Naive thymus-derived CD8-positive, alpha-beta T cell (primary cell): Measurements from ENCODE around the gene CELSR2. TPM values are rescaled to one million over a fixed set of nuclear protein-coding genes. Genes with fewer than 3 reads are reported as not detected.
"Not testable (repeated sequence)": the region's sequence is repeated elsewhere in the genome, so short reads cannot be mapped to it uniquely, and the experiment has no call there.

Source experiments
- ATAC-seq, 2 donors: fragments of 150-1000 bp; cut with Tn5 transposase in 1 of 2; sonication (Bioruptor Pico), chemical (Tn5 transposase) in 1 of 2; 1 replicate in 1 of 2; 2 replicates in 1 of 2; pipeline ENCODE4 v1.10.0; 2021; ENCODE audit warnings: mild to moderate bottlenecking in 2 of 2, moderate library complexity in 2 of 2
- POLR2A ChIA-PET: fragments of 350-600 bp; sonication (Branson Sonifier 250); formaldehyde crosslinking; loops from one replicate; lab custom pipeline; 2021; ENCODE audit warnings: antibody characterized with exemption; lab: Charles Lee
- DNase-seq, 10 donors: peaks; one replicate each; pipeline versions ENCODE4 v3.0.0 to v3.0.0-alpha.2; 2020 to 2022
- H3K27ac Mint-ChIP-seq, 10 donors: one replicate each; pipeline ENCODE4 v1.8.0; 2020 to 2022; ENCODE audit warnings: mild to moderate bottlenecking in 10 of 10, mixed read lengths in 10 of 10, moderate library complexity in 4 of 10, inconsistent platforms in 1 of 10
- H3K27me3 Mint-ChIP-seq, 5 donors: one replicate each; pipeline ENCODE4 v1.8.0; 2021 to 2022; ENCODE audit warnings: mixed read lengths in 5 of 5
- H3K36me3 Mint-ChIP-seq, 3 donors: one replicate each; pipeline ENCODE4 v1.8.0; 2020 to 2022; ENCODE audit warnings: mixed read lengths in 3 of 3, mild to moderate bottlenecking in 2 of 3, inconsistent platforms in 1 of 3
- H3K4me1 Mint-ChIP-seq, 4 donors: one replicate each; pipeline ENCODE4 v1.8.0; 2021 to 2022; ENCODE audit warnings: mixed read lengths in 4 of 4
- H3K4me3 Mint-ChIP-seq, 10 donors: one replicate each; pipeline ENCODE4 v1.8.0; 2020 to 2022; ENCODE audit warnings: mild to moderate bottlenecking in 10 of 10, mixed read lengths in 10 of 10, moderate library complexity in 6 of 10, inconsistent platforms in 1 of 10
- H3K9me3 Mint-ChIP-seq, 9 donors: one replicate each; pipeline ENCODE4 v1.8.0; 2020 to 2022; ENCODE audit warnings: mixed read lengths in 9 of 9, mild to moderate bottlenecking in 3 of 9, inconsistent platforms in 1 of 9, moderate library complexity in 1 of 9
- polyA plus RNA-seq, 3 donors: library from polyadenylated mRNA; unstranded; fragments of 300-500 nt; fragmentation: Illumina TruSeq; gene quantifications; one replicate each; pipeline ENCODE4 v1.2.3, GENCODE V29; 2021
- total RNA-seq, 8 experiments: library from RNA in 2 of 8; stranded (reverse) in 2 of 8; gene quantifications; one replicate each; pipeline ENCODE4 v1.2.3 and lab custom pipeline; 2021 to 2026

CELSR2 gene
- total and polyA plus RNA-seq, 5 experiments from 2014 or later = 0.20 to 6.8 (median 0.94) TPM

DNA sequence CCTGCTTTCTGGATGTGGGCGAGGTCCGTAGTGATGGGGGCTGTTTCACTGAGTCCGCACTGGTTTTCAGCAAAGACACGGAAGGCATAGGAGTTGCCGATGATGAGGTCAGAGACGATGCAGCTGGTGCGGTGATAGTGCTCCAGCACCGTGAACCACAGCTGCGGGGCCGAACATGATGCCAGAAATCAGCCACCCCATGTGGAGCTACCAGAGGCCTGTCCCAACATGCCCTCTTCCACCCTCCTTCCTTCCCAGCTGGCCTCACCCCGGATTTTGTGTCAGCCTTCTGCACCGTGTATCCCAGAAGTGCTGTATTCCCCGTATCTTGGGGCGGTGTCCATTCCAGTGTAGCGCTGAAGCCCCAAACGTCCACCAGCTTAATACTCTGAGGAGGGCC is 47.4 kb downstream of the CELSR2 start:
- POLR2A ChIA-PET = no interaction called here
- no peak for ATAC-seq
- no peaks in the 10 kb centered on the region for H3K36me3 Mint-ChIP-seq
- no peak overlapping the region for H3K27ac Mint-ChIP-seq
- peaks cover 0 to 11% (median 0%) of the 10 kb centered on the region in 4 donors for H3K4me1 Mint-ChIP-seq
- H3K4me3 Mint-ChIP-seq = no peak overlapping the region
- no peak for DNase-seq
- peaks cover 0 to 30% (median 8%) of the 10 kb centered on the region in 5 donors for H3K27me3 Mint-ChIP-seq
- no peaks in the 10 kb centered on the region for H3K9me3 Mint-ChIP-seq

DNA sequence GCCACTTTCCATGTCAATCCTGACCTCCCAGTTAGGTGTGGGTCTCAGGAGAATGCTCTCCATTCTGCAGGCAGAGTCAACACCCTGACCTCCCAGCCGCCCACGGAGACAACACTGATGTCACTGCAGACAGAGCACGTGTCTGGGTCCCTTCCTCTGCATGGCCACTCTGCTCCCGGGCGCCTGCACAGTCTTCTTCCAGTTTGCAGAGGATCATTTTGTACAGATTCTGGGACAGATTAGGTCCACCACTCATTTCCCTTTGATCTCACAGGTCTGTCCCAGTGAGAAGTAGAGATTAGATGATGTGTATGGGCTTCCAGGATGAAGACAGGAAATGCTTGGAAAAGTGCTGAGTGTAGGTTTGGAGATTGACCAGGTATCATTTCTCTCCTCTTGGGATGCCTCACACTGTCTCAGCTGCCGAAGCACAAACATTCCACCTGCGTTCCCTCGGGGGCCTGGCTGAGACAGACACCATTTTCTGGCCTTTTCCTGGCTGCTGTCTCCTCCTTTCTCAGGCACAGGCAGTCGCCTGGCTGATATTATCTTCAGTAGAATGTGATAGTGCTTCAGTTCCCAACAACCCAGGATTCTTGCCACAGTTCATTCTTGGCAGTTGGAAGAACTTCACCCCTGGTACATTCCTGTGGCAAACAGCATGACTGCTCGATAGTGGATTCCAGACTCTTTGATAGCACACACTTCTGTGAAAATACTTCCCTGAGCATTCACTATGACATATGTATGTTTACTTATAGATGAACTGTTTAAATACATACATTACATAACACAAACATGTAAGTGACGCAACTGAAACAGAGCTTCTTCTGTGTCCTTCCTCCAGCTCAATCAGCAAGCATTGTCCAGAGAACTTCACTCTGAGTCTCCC is 49.6 kb downstream of the CELSR2 start:
- POLR2A ChIA-PET = no interaction called here
- no peak for ATAC-seq
- no peaks in the 10 kb centered on the region for H3K9me3 Mint-ChIP-seq
- H3K27me3 Mint-ChIP-seq = peaks cover 0 to 29% (median 8%) of the 10 kb centered on the region in 5 donors
- H3K27ac Mint-ChIP-seq = peak overlapping the region in 1 of 10 donors; percentile 40
- H3K36me3 Mint-ChIP-seq = no peaks in the 10 kb centered on the region
- H3K4me1 Mint-ChIP-seq = peaks cover 0 to 10% (median 0%) of the 10 kb centered on the region in 4 donors
- no peak overlapping the region for H3K4me3 Mint-ChIP-seq
- no peak for DNase-seq

DNA sequence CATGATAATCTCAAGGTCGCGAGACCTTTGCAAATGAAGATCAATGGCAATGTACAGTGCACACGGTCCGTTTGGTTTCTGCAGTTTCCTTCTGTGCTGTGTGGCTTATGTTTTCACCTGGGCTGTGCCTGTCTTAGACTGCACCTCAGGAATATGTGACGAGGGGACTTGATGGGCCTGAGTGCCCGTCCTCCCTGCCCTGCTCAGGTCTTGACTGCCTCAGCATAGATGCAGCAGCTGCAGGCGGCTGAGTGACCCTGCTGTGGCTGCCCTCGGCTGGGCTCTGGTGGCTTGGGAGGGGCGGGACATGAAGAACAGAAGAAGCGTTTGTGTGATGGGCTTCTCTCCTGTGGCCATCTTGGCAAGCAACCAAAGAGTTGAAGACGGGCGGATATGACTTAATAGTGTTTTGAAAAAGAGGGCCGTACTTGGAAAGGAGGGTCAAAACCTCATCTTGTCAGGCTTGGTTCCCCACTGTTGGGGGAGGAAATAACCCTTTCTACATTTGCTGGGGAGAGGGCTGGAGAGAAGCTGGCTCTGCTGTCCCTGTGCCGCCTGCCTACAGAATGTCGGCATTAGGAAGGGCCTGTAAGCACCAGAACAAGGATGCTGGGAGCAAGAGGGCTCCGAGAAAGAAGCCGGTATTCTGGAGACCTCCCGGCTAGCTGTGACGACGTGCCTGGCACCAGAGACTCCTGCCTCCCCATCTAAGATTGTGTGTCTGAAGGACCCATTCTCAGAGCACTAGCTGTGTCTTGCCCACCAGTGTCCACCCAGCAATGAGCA is 50.4 kb downstream of the CELSR2 start:
- POLR2A ChIA-PET = no interaction called here
- Mint-ChIP-seq H3K4me3 (no peak overlapping the region), H3K27me3 (peaks cover 0 to 29% (median 8%) of the 10 kb centered on the region in 5 donors), H3K4me1 (peaks cover 0 to 4% (median 0%) of the 10 kb centered on the region in 4 donors), H3K27ac (no peak overlapping the region), H3K9me3 (no peaks in the 10 kb centered on the region), H3K36me3 (no peaks in the 10 kb centered on the region)
- no peak for ATAC-seq
- DNase-seq = no peak

DNA sequence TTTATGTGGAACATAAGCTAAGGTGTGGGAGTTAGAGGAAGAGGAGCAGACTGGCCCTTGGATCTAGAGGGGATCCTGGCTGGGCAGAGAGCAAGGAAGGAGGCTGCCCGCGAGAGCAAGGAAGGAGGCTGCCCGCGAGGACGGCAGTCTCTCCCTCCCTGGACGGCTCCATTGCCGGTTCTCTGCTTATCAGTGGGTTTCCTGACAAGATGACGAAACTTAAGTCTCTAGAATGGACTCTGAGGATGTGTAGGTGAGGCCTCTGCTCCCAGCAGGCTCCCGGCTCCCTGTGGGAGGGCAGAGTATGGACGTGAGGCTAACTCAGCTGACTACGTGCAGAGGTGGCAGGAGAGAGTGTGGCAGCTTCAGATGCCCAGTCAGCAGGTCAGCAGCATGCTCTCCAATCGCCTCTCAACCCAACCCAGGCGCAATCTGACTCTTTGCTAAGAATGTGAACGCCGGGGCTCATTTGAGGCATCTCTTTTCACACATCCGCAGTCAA is 51.4 kb downstream of the CELSR2 start:
- no peak for DNase-seq
- H3K4me1 Mint-ChIP-seq = no peaks in the 10 kb centered on the region
- no peaks in the 10 kb centered on the region for H3K9me3 Mint-ChIP-seq
- no peaks in the 10 kb centered on the region for H3K36me3 Mint-ChIP-seq
- H3K4me3 Mint-ChIP-seq = no peak overlapping the region
- no peak for ATAC-seq
- H3K27me3 Mint-ChIP-seq = peaks cover 0 to 28% (median 8%) of the 10 kb centered on the region in 5 donors
- H3K27ac Mint-ChIP-seq = no peak overlapping the region
- POLR2A ChIA-PET = no interaction called here

DNA sequence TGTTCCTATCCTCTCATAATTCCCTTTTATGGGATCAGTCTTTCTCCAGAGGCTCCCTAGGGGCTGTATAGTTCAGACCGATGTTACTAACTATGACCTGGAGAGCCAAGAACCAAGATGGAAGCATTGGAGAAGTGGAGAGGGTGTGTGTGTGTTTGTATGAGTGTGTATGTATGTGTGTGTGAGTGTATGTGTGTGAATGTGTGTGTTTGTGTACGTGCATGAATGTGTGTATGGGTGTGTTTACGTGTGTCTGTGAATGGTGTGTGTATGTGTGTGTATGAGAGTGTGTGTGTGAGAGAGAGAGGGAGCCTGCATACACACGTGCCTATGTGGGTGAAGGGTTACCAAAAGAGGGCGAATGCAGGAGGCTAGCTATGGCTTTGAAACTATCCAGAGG is 52.5 kb downstream of the CELSR2 start:
- H3K4me1 Mint-ChIP-seq = no peaks in the 10 kb centered on the region
- H3K4me3 Mint-ChIP-seq = no peak overlapping the region
- ATAC-seq (no peak), DNase-seq (no peak)
- POLR2A ChIA-PET = interaction anchor here (1.3 kb wide), 1 partner anchor 19 kb away, joined by 4 read pairs; the partner anchor contains the start of gene PSRC1
- no peaks in the 10 kb centered on the region for H3K9me3 Mint-ChIP-seq
- no peaks in the 10 kb centered on the region for H3K36me3 Mint-ChIP-seq
- H3K27me3 Mint-ChIP-seq = peaks cover 0 to 28% (median 8%) of the 10 kb centered on the region in 5 donors
- no peak overlapping the region for H3K27ac Mint-ChIP-seq

DNA sequence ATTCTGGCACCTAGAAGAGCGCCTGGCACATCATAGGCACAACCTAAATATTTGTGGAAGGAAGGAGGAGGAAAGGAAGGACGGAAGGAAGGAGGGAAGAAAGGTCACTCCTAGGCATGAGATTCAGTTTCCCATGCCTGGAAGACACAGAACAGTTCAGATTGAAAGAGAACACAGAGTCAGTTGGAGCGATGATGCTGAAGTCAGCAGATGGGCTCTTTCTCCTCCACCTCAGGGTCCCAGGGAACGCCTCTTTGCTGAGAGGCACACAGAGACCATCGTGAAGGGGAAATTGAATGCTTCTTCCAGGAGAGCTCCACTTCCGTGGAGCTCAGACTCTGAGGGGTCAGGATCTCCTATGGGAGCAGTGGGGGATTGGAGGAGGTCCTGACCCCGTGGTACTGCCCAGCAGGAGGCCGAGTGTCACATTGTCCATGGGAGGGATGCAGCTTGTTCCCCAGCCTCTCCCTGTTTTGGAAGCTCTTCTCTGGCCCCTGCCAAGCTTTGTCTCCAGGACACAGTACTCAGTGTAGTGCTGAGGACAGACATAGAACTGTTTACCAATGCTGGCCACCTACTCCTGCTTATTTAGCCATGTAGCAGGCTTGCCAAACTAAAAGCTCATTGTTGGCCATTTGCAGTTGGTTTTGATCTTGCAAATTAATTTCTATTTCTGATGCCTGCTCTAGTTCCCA is 55.0 kb downstream of the CELSR2 start:
- DNase-seq = no peak
- no peak overlapping the region for H3K27ac Mint-ChIP-seq
- H3K9me3 Mint-ChIP-seq = no peaks in the 10 kb centered on the region
- peaks cover 1 to 21% (median 7%) of the 10 kb centered on the region in 5 donors for H3K27me3 Mint-ChIP-seq
- no peak for ATAC-seq
- no peak overlapping the region for H3K4me3 Mint-ChIP-seq
- POLR2A ChIA-PET = no interaction called here
- H3K4me1 Mint-ChIP-seq = peaks cover 0 to 10% (median 0%) of the 10 kb centered on the region in 4 donors
- no peaks in the 10 kb centered on the region for H3K36me3 Mint-ChIP-seq

DNA sequence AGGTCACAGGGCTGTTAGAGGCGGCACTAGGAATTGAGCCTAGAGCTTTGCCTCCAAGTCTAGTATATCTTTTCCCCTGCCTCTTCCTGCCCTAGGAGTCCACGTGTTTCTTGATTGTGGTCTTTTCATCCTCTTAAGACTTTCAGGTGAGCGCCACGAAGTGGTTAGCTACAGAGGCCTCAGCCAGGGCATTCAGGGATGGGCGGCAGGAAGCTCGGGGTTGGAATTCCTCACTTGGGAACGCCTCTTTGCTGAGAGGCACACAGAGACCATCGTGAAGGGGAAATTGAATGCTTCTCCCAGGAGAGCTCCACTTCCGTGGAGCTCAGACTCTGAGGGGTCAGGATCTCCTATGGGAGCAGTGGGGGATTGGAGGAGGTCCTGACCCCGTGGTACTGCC is 56.7 kb downstream of the CELSR2 start:
- not testable (repeated sequence) for H3K4me3 Mint-ChIP-seq, DNase-seq, ATAC-seq, H3K36me3 Mint-ChIP-seq, H3K27me3 Mint-ChIP-seq, H3K27ac Mint-ChIP-seq, H3K9me3 Mint-ChIP-seq
- POLR2A ChIA-PET = interaction anchor here (0.5 kb wide), 1 partner anchor 9 kb away, joined by 5 read pairs; no protein-coding TSS in a partner anchor
- H3K4me1 Mint-ChIP-seq = peaks cover 0 to 10% (median 0%) of the 10 kb centered on the region in 4 donors

DNA sequence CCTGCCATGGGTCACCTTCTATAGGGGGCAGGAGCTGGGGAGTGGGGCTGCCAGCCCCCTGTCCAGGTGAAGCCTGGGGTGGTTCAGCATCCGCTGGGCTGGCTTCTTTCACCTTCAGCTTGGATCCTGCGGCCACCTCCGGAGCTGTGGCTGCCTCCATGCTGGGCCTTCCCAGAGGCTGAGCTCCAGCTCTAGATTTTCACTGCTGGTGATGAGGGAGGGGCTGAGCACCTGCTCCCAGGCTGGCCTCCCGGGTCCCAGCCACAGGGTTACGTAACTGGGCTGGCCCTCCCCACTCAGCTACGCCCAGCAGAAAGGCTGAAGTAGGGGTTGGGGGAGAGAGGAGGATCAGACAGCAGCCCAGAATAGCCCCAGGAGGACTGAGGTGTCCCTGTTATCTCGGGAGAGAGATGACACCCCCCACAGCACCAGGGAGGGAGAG is 57.5 kb downstream of the CELSR2 start, which contains the start of gene MYBPHL:
Gene MYBPHL (minus strand): TSS at position 180 of the 442 bp plus-strand sequence. CDS start 20 bp downstream, at position 160.
- no peak within 1 kb of the TSS for H3K4me3 Mint-ChIP-seq
- H3K27me3 Mint-ChIP-seq = peaks cover 0 to 8% (median 1%) of the 10 kb centered on the region in 5 donors
- H3K9me3 Mint-ChIP-seq = no peaks in the 10 kb centered on the region
- peaks cover 0 to 10% (median 0%) of the 10 kb centered on the region in 4 donors for H3K4me1 Mint-ChIP-seq
- ATAC-seq (no peak), DNase-seq (no peak)
- POLR2A ChIA-PET = no interaction called here
- H3K36me3 Mint-ChIP-seq = no peaks in the 10 kb centered on the region
- H3K27ac Mint-ChIP-seq = no peak within 1 kb of the TSS

DNA sequence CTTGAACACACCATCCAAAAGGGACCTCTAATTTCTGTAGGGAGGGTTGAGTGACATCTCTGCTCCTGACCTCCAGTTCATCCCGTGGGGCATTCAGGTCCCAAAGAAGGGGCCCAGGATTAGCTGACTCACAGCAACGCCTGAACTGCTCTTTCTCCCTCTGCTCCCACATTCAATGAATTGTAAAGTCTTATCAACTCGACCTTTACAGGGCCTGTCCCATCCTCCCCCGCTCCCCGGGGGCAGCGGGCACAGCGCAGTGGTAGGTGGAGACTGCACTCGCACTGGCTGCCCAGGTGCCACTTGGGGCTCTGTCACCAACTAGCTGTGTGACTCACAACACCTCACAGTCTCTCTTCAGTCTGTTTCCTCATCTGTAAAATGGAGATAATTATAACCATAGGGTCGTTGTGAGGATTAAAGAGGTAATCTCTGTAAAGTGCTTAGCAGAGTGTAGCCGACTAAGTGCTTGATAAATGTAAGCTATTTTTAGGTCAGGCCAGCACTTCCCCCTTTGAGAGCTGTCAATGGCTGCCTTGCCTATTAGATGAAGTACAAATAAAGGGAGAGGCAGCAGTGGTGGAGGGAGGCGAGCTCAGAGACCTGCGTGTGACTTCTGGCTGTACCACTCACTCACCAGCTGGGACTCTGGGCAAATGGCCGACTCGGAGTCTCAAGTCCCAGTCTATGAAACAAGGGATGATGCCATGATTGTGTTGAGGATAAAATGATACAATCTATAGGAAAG is 58.1 kb downstream of the CELSR2 start:
- DNase-seq = peak in 1 of 10 donors; percentile 9
- Mint-ChIP-seq H3K4me3 (no peak overlapping the region), H3K27ac (no peak overlapping the region), H3K36me3 (no peaks in the 10 kb centered on the region), H3K4me1 (peaks cover 0 to 10% (median 0%) of the 10 kb centered on the region in 4 donors), H3K9me3 (no peaks in the 10 kb centered on the region), H3K27me3 (peaks cover 0 to 8% (median 1%) of the 10 kb centered on the region in 5 donors)
- POLR2A ChIA-PET = interaction anchor here (0.6 kb wide), 1 partner anchor 22 kb away, joined by 3 read pairs; no protein-coding TSS in a partner anchor
- peak in 1 of 2 donors; percentile 59 for ATAC-seq

DNA sequence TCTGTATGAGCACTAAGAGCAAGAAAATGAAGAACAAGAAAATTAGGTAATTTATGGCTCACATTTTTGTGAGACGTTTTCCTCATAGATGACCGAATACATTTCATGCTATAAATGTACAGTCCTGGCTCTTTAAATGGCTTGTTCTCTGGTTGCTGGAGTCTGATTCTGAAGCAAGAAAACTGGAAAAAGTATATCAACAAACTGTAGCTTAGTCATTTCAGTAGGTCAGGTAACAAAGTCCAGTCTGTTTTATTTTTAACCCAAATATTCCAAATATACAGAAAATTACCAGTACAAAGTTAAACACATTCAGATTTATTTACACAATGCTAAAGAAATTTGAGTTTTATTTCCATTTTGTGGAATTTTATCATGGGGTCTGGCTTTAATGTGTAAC is 60.0 kb downstream of the CELSR2 start:
- Mint-ChIP-seq H3K36me3 (no peaks in the 10 kb centered on the region), H3K4me1 (peaks cover 0 to 10% (median 0%) of the 10 kb centered on the region in 4 donors), H3K9me3 (no peaks in the 10 kb centered on the region), H3K27ac (no peak overlapping the region), H3K4me3 (no peak overlapping the region), H3K27me3 (peaks cover 0 to 8% (median 1%) of the 10 kb centered on the region in 5 donors)
- no peak for DNase-seq
- no peak for ATAC-seq
- POLR2A ChIA-PET = no interaction called here

DNA sequence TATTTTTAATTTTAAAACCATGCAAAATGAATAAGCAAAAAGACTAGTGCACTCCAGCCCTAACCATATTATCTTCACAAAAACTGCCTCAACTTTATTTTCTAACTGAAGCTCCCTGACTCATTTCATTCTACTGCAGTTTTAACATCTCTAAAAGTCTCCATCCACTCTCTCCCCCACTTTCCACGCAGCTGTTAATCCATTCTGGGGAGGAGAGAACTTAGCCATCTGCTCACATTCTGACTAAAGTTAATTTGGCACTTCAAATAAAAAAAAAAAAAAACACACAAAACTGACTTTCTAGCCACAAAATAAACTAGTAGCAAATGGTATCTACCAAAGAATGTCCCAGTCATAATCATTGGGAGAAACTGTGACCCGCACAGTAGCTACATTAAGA is 62.9 kb downstream of the CELSR2 start:
- Mint-ChIP-seq H3K4me3 (no peak overlapping the region), H3K9me3 (no peaks in the 10 kb centered on the region), H3K4me1 (peaks cover 0 to 8% (median 0%) of the 10 kb centered on the region in 4 donors), H3K27ac (no peak overlapping the region), H3K36me3 (no peaks in the 10 kb centered on the region), H3K27me3 (peaks cover 0 to 8% (median 1%) of the 10 kb centered on the region in 5 donors)
- no peak for ATAC-seq
- POLR2A ChIA-PET = interaction anchor here (0.6 kb wide), 1 partner anchor 13 kb away, joined by 4 read pairs; no protein-coding TSS in a partner anchor
- no peak for DNase-seq
